22Rv1 (cell line): ENCODE measurements around the gene PARP12.

ENCODE experiments used
- H3K27ac ChIP-seq: fragments of 450-650 bp; 2 replicates; pipeline ENCODE4 v1.5.1; 2017
- ZFX ChIP-seq: fragments of 450-650 bp; IDR thresholded peaks from 2 replicates; pipeline ENCODE4 v1.6.1; 2017; ENCODE audit warnings: antibody characterized with exemption, borderline replicate concordance
- TF ChIP-seq, protein P1 (sequence below): fragments of 450-650 bp; IDR thresholded peaks from 2 replicates; pipeline ENCODE4 v1.5.1; 2017; ENCODE audit warnings: mild to moderate bottlenecking

The PARP12 gene

DNA sequence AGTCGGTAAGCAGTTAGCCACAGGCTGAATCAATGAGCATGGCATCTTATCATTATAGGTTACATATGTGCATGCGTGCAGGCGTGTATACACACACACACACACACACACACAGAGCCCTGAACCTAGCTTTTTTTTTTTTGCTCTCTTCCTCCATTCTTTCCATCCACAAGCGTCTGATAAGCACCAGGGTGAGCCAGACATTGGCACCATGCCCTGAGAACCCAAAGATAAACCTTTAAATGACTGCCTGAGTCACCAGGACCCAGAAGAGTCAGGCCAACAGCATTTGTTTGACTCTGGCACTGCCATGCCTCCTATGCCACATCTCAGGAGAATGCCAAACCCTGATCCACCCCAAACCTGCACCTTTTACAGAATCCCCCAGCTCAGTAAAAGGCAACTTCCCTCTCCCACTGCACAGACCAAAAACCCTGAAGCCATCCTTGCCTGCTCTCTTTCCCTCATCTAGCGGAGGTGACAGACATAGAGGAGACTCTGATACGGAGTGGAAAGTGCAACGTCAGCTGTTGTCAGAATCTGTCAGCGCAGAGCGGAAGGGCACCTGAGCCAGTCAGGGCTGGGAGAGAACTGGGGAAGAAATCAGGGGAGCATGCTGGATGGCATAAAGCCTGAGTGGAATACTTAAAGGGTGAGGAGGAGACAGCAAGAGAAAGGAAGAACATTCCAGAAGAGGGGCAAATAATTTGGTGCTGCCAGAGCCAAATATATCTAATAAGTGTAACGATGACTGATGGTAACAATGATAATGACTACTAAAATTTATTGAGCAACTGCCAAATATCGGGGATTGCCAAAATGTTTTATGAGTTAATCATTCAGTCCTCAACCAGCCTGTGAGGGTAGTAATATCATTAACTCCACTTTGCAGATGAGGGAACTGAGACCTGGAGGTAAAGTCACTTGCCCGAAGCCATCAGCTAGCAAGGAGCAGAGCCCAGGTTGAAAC lies 3.2 kb downstream of the PARP12 start:
- no peak for TF ChIP-seq ZFX
- TF ChIP-seq, protein P1, sequence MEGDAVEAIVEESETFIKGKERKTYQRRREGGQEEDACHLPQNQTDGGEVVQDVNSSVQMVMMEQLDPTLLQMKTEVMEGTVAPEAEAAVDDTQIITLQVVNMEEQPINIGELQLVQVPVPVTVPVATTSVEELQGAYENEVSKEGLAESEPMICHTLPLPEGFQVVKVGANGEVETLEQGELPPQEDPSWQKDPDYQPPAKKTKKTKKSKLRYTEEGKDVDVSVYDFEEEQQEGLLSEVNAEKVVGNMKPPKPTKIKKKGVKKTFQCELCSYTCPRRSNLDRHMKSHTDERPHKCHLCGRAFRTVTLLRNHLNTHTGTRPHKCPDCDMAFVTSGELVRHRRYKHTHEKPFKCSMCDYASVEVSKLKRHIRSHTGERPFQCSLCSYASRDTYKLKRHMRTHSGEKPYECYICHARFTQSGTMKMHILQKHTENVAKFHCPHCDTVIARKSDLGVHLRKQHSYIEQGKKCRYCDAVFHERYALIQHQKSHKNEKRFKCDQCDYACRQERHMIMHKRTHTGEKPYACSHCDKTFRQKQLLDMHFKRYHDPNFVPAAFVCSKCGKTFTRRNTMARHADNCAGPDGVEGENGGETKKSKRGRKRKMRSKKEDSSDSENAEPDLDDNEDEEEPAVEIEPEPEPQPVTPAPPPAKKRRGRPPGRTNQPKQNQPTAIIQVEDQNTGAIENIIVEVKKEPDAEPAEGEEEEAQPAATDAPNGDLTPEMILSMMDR = no peak
- no peak overlapping the region for H3K27ac ChIP-seq

- no peak overlapping the region for H3K27ac ChIP-seq
- TF ChIP-seq ZFX = no peak
- TF ChIP-seq, protein P1 = no peak
Measured at GRCh38 chr7:140058517-140058916, 4.2 kb downstream of the PARP12 start.

DNA sequence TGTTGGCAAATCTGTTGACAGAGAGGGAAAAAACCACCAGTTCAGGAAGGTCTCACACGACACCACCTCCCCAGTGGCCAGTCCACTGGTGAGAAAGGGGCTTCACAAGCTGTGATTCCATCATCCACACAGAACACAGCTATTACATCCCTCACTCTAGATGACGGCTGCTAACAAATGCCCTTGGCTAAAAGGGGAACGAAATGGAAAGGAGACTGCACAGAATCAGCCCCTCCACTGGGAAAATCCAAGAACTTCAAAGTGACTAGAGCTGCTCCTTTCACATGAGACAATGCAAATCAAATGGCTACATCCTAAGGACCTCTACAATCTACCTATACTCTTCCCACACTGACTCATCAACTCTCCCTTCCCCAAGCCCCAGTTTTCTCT lies 5.6 kb downstream of the PARP12 start:
- TF ChIP-seq, protein P1 = no peak
- TF ChIP-seq ZFX = no peak
- no peak overlapping the region for H3K27ac ChIP-seq

DNA sequence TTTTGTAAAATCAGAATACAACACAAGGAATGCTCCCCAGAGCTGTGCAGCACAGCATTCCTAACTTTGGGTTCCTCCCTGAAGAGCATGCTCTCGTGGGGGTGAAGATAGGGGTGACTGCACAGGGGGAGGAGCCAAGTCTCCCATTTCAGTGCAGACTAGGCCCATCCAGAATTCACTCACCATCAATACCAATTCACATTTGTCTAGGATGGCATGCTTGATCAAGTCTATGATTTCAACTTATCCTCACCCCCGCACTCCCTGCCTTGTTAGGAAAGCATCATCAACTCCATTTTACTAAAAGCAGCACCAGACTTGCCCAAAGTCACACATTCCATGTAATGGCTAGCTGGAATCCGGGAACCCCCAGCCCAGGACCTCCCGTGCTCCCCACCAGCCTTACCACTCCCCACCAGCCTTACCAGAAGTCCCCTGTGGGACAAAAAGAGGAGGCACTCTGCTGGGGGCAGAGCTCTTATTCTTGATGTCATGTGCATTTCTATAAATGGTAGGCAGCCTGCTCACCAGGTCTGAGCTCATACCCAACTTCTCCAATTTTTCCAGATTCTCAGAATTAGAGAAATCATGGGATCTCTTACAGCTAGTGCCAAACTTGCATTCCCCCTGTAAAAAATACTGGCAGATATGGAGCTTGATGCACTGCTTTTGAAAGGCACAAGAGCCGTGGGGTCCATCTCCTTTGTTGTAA lies 6.2 kb downstream of the PARP12 start:
- TF ChIP-seq, protein P1 = no peak
- no peak for TF ChIP-seq ZFX
- H3K27ac ChIP-seq = no peak overlapping the region

DNA sequence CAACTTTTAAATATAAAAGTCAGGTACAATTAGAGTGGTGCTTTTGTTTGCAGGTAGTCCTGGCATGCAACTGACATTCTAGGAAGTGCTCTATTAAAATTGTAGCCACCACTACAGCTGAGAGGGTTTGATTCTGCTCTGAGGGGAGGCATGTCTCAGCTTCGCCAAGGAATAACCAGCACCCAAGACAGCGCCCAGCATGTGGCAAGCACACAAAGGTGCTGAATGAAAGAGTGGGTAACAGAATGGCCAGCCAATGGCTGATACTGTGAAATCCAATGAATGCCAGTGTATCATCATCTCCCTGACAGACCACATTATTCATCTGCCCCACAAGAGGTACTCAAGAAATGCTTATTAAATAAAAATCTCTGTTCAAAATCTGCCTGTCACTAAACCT lies 6.9 kb downstream of the PARP12 start:
- no peak overlapping the region for H3K27ac ChIP-seq
- no peak for TF ChIP-seq ZFX
- TF ChIP-seq, protein P1 = no peak

- TF ChIP-seq, protein P1 = no peak
- no peak for TF ChIP-seq ZFX
- no peak overlapping the region for H3K27ac ChIP-seq
Measured at GRCh38 chr7:140054751-140055150, 8.0 kb downstream of the PARP12 start.
